PC-3 (cell line): ENCODE data around the gene IFT172. TPM values are rescaled to one million over a fixed set of nuclear protein-coding genes. Genes with fewer than 3 reads are reported as not detected.
A peak's percentile ranks its signal among the peaks of the same experiment; 100 is the strongest.
"Not testable (repeated sequence)": the region's sequence is repeated elsewhere in the genome, so short reads cannot be mapped to it uniquely, and the experiment has no call there.

Experiments
- ATAC-seq: fragments of 200-7000 bp; cut with Tn5 transposase; 2 replicates; pipeline ENCODE4 v1.9.1; 2020; ENCODE audit warnings: mild to moderate bottlenecking, moderate library complexity
- Bru-seq: library from RNA; stranded (reverse); fragments of 400-500 nt; gene quantifications from one replicate; lab custom pipeline; 2021; lab: Mats Ljungman, UMichigan
- BruChase-seq, 2 experiments: library from RNA; stranded (reverse); fragments of 400-500 nt; gene quantifications; one replicate each; lab custom pipeline; 2021; lab: Mats Ljungman, UMichigan
- BruUV-seq: library from RNA; stranded (reverse); fragments of 400-500 nt; replicated peaks from 2 replicates; lab custom pipeline; 2021; lab: Mats Ljungman, UMichigan
- CTCF ChIA-PET: fragments of 300-600 bp; sonication (Branson Sonifier 250); formaldehyde crosslinking; loops from one replicate; lab custom pipeline; 2022; ENCODE audit warnings: antibody characterized with exemption; lab: Charles Lee
- POLR2A ChIA-PET: fragments of 300-600 bp; sonication (Branson Sonifier 250); formaldehyde crosslinking; loops from one replicate; lab custom pipeline; 2022; ENCODE audit warnings: antibody characterized with exemption; ENCODE audit not compliant: unreplicated experiment; lab: Charles Lee
- DNase-seq: peaks from one replicate; pipeline ENCODE4 v3.0.0-alpha.2; 2015
- H2AFZ ChIP-seq: fragments of 300-600 bp; sonication (generic); 2 replicates; pipeline ENCODE4 v1.6.0; 2016; ENCODE audit warnings: antibody characterized with exemption, low read length
- H3F3A ChIP-seq: fragments of 300-600 bp; sonication (generic); one replicate; pipeline ENCODE4 v1.6.0; 2017; ENCODE audit warnings: antibody characterized with exemption, low read length, control low read depth, mild to moderate bottlenecking; ENCODE audit not compliant: unreplicated experiment
- H3K27ac ChIP-seq: fragments of 300-600 bp; sonication (generic); 2 replicates; pipeline ENCODE4 v1.5.1; 2016; ENCODE audit warnings: mild to moderate bottlenecking, low read length
- H3K27me3 ChIP-seq: fragments of 300-600 bp; sonication (generic); 2 replicates; pipeline ENCODE4 v1.6.1; 2016; ENCODE audit warnings: low read length, mixed read lengths
- H3K36me3 ChIP-seq: fragments of 300-600 bp; sonication (generic); 2 replicates; pipeline ENCODE4 v1.6.1; 2016; ENCODE audit warnings: low read depth, mixed run types, low read length, mixed read lengths
- H3K4me1 ChIP-seq: fragments of 300-600 bp; sonication (generic); 2 replicates; pipeline ENCODE4 v1.5.1; 2016; ENCODE audit warnings: low read length; ENCODE audit not compliant: insufficient read depth
- H3K4me2 ChIP-seq: fragments of 300-600 bp; sonication (generic); 2 replicates; pipeline ENCODE4 v1.6.0; 2016; ENCODE audit warnings: low read length
- H3K4me3 ChIP-seq: fragments of 300-600 bp; sonication (generic); 2 replicates; pipeline ENCODE4 v1.5.1; 2016; ENCODE audit warnings: mild to moderate bottlenecking, low read length, mixed read lengths
- H3K79me2 ChIP-seq: fragments of 300-600 bp; sonication (generic); 2 replicates; pipeline ENCODE4 v1.6.1; 2017; ENCODE audit warnings: low read length, mixed read lengths
- H3K9ac ChIP-seq: fragments of 300-600 bp; sonication (generic); 2 replicates; pipeline ENCODE4 v1.6.0; 2016; ENCODE audit warnings: mild to moderate bottlenecking, low read length
- H3K9me2 ChIP-seq: fragments of 300-600 bp; sonication (generic); replicated peaks from 2 replicates; pipeline ENCODE4 v1.6.1; 2016; ENCODE audit warnings: mixed run types, low read length, mixed read lengths
- H3K9me3 ChIP-seq: fragments of 300-600 bp; sonication (generic); 2 replicates; pipeline ENCODE4 v1.6.1; 2016; ENCODE audit warnings: low read length, mixed read lengths
- H4K20me1 ChIP-seq: fragments of 300-600 bp; sonication (generic); 2 replicates; pipeline ENCODE4 v1.6.1; 2016; ENCODE audit warnings: low read length, mixed read lengths
- CTCF ChIP-seq: fragments of 300-600 bp; sonication (generic); conservative IDR thresholded peaks from 2 replicates; pipeline ENCODE4 v1.5.1; 2017; ENCODE audit warnings: antibody characterized with exemption, low read depth, mild to moderate bottlenecking, low read length
- EZH2 ChIP-seq: fragments of 300-600 bp; sonication (generic); IDR thresholded peaks from one replicate; pipeline ENCODE4 v1.6.1; 2017; ENCODE audit warnings: antibody characterized with exemption, mild to moderate bottlenecking, low read length; ENCODE audit not compliant: unreplicated experiment
- EZH2phosphoT487 ChIP-seq: fragments of 300-600 bp; sonication (generic); IDR thresholded peaks from 2 replicates; pipeline ENCODE4 v1.6.1; 2018; ENCODE audit warnings: mild to moderate bottlenecking, antibody characterized with exemption, low read length, borderline replicate concordance
- intact Hi-C: fragments of 100-400 bp; cut with micrococcal nuclease; formaldehyde crosslinking; loops from 2 replicates; pipeline ENCODE4 v1.9.0; 2023
- long read RNA-seq: library from polyadenylated mRNA; unstranded; transcript quantifications from one replicate; pipeline ENCODE4 v2.0.0, GENCODE V29; 2021; ENCODE audit not compliant: unreplicated experiment
- total RNA-seq: library from RNA; depleted of rRNA; stranded (reverse); fragments of >200 nt; gene quantifications from 2 replicates; pipeline ENCODE4 v1.2.3, GENCODE V29; 2014; rRNA removed

The IFT172 gene
- total RNA-seq = 12.8 and 22.9 TPM in 2 replicates
- Bru-seq, nascent RNA = percentile 66 among the genes with signal in this experiment
- BruChase-seq, experiment 1, labeled RNA remaining after a 6-hour chase = percentile 72 among the genes with signal in this experiment
- percentile 70 among the genes with signal in this experiment for BruChase-seq, experiment 2, labeled RNA remaining after a 2-hour chase
- long read RNA-seq, full-length matches to known transcripts = 9 of 35 reads
- long read RNA-seq, partial matches to known transcripts = 8 of 35 reads
- long read RNA-seq, other reads (novel, unspliced or antisense) = 18 of 35 reads

GRCh38 chr2:27489498-27490397, at the start of gene IFT172:
Gene IFT172, minus strand, starts transcription at chr2:27489743. Its CDS starts 90 bp downstream, at chr2:27489653.
- peak; percentile 98 for ATAC-seq
- BruUV-seq = TSS peak; percentile 98
- CTCF ChIA-PET = no interaction called here

GRCh38 chr2:27538839-27539450, 49.4 kb upstream of the IFT172 start:
- H3K9me3 ChIP-seq, H3K9ac ChIP-seq, H2AFZ ChIP-seq, H3F3A ChIP-seq, H3K4me1 ChIP-seq, POLR2A ChIA-PET, H3K9me2 ChIP-seq, H3K27ac ChIP-seq, CTCF ChIA-PET, ATAC-seq, intact Hi-C loops, H3K79me2 ChIP-seq, H3K27me3 ChIP-seq, DNase-seq, H4K20me1 ChIP-seq, BruUV-seq, H3K36me3 ChIP-seq, H3K4me2 ChIP-seq, H3K4me3 ChIP-seq: not testable (repeated sequence)

More at GRCh38 chr2:27489498-27490397, at the start of gene IFT172:
- H3K4me3 ChIP-seq = peak within 1 kb of the TSS; percentile 71
- 0 out of 2 replicates have a peak, but pooled peaks cover 5% of the 10 kb centered on the region for H3K79me2 ChIP-seq
- peak within 1 kb of the TSS; percentile 94 for H2AFZ ChIP-seq
- intact Hi-C loops = loop anchor here (1.0 kb wide), 1 partner anchor 139 kb away; no protein-coding TSS in a partner anchor
- no peaks in the 10 kb centered on the region for H3K9me2 ChIP-seq
- H4K20me1 ChIP-seq = no peaks in the 10 kb centered on the region
- H3K4me2 ChIP-seq = peak within 1 kb of the TSS; percentile 93
- H3K9ac ChIP-seq = peak within 1 kb of the TSS; percentile 42
- no peaks in the 10 kb centered on the region for H3F3A ChIP-seq
- H3K36me3 ChIP-seq = no peaks in the 10 kb centered on the region
- TF ChIP-seq EZH2 (no peak), CTCF (no peak), EZH2phosphoT487 (no peak)
- POLR2A ChIA-PET = no interaction called here
- peaks cover 16% of the 10 kb centered on the region for H3K4me1 ChIP-seq
- DNase-seq = peak; percentile 100
- H3K27me3 ChIP-seq = no peaks in the 10 kb centered on the region
- no peaks in the 10 kb centered on the region for H3K9me3 ChIP-seq
- H3K27ac ChIP-seq = 0 out of 2 replicates have a peak within 1 kb of the TSS, but pooled peaks have one; percentile 3

GRCh38 chr2:27537287-27537686, 47.7 kb upstream of the IFT172 start:
- TF ChIP-seq CTCF (no peak), EZH2 (no peak), EZH2phosphoT487 (no peak)
- Histone ChIP-seq H3K4me2 (no peak overlapping the region), H3K9ac (no peak overlapping the region), H3K27me3 (no peaks in the 10 kb centered on the region), H3F3A (no peaks in the 10 kb centered on the region), H3K9me2 (no peaks in the 10 kb centered on the region), H3K9me3 (no peaks in the 10 kb centered on the region), H3K4me3 (no peak overlapping the region), H3K4me1 (no peaks in the 10 kb centered on the region), H4K20me1 (no peaks in the 10 kb centered on the region), H3K79me2 (no peaks in the 10 kb centered on the region), H2AFZ (no peak overlapping the region), H3K36me3 (no peaks in the 10 kb centered on the region), H3K27ac (no peak overlapping the region)
- ATAC-seq = no peak
- no TSS peak for BruUV-seq
- POLR2A ChIA-PET = no interaction called here
- CTCF ChIA-PET = no interaction called here
- DNase-seq = no peak
- intact Hi-C loops = no loop called here
